Measurements from ENCODE around the gene PXN.

- TF ChIP-seq CTCF (IDR thresholded peaks at IDR 0.05) = no peak
- no peak for TF ChIP-seq ZFX (IDR thresholded peaks at IDR 0.05; ENCODE audit: borderline replicate concordance)
Observed at GRCh38 chr12:120204171-120204570, 61.4 kb downstream of the PXN start.
